Measurements from ENCODE around the gene UBE2G2. TPM values are rescaled to one million over a fixed set of nuclear protein-coding genes. Genes with fewer than 3 reads are reported as not detected.

The UBE2G2 gene
- total RNA-seq, 4 donors from 2014 or later = 40.8 to 78.0 (median 60.5) TPM

GRCh38 chr21:44800103-44800502 is 1.5 kb downstream of the UBE2G2 start:
- in situ Hi-C loops (cut with MboI; ENCODE audit: low pct_ligation_motif_present in 1 of 4, low pct_unique_long_range_greater_than_20kb in 1 of 4, low sequenced_read_pairs in 3 of 4) = loop anchor here in 1 of 4 donors (25.0 kb wide), 1 partner anchor 137 kb away; the partner anchor contains the start of gene SLX9
- peak overlapping the region in 1 of 4 donors; percentile 91 for H3K4me3 ChIP-seq
- intact Hi-C loops (cut with DNase I; ENCODE audit: low total_unique reads) = no loop called here

GRCh38 chr21:44799646-44800045 is 2.0 kb downstream of the UBE2G2 start:
- in situ Hi-C loops (cut with MboI; ENCODE audit: low pct_ligation_motif_present in 1 of 4, low pct_unique_long_range_greater_than_20kb in 1 of 4, low sequenced_read_pairs in 3 of 4) = loop anchor here in 3 of 4 donors (10.0 to 25.0 kb wide), 4 partner anchors 138 to 295 kb away; partner anchors contain the start of gene SLX9 (in 1 of the 3)
- Histone ChIP-seq H3K36me3 (peaks cover 0 to 1% (median 0%) of the 10 kb centered on the region in 4 donors), H3K4me3 (no peak overlapping the region), H3K9me3 (no peaks in the 10 kb centered on the region), H3K27me3 (no peaks in the 10 kb centered on the region), H3K4me1 (peaks cover 15 to 25% (median 23%) of the 10 kb centered on the region in 4 donors), H3K27ac (no peak overlapping the region)
- intact Hi-C loops (cut with DNase I; ENCODE audit: low total_unique reads) = no loop called here
- TF ChIP-seq POLR2A (IDR thresholded peaks at IDR 0.05) = no peak
- no peak for TF ChIP-seq POLR2AphosphoS5 (IDR thresholded peaks at IDR 0.05)
- TF ChIP-seq, protein P1, sequence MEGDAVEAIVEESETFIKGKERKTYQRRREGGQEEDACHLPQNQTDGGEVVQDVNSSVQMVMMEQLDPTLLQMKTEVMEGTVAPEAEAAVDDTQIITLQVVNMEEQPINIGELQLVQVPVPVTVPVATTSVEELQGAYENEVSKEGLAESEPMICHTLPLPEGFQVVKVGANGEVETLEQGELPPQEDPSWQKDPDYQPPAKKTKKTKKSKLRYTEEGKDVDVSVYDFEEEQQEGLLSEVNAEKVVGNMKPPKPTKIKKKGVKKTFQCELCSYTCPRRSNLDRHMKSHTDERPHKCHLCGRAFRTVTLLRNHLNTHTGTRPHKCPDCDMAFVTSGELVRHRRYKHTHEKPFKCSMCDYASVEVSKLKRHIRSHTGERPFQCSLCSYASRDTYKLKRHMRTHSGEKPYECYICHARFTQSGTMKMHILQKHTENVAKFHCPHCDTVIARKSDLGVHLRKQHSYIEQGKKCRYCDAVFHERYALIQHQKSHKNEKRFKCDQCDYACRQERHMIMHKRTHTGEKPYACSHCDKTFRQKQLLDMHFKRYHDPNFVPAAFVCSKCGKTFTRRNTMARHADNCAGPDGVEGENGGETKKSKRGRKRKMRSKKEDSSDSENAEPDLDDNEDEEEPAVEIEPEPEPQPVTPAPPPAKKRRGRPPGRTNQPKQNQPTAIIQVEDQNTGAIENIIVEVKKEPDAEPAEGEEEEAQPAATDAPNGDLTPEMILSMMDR (IDR thresholded peaks at IDR 0.05) = no peak
- TF ChIP-seq EP300 (IDR thresholded peaks at IDR 0.05; ENCODE audit: low read depth) = no peak
- WGBS, 2 donors (ENCODE audit: low coverage in 1 of 2) = 41 to 57% methylated on average over 1 of the region's 1 CpG
- no peak for DNase-seq

More at GRCh38 chr21:44800103-44800502, 1.5 kb downstream of the UBE2G2 start:
- H3K4me1 ChIP-seq = peaks cover 15 to 25% (median 23%) of the 10 kb centered on the region in 4 donors
- TF ChIP-seq, protein P1 (IDR thresholded peaks at IDR 0.05) = peak; percentile 27 to 55 (median 39)
- no peak for TF ChIP-seq EP300 (IDR thresholded peaks at IDR 0.05; ENCODE audit: low read depth)
- 34 to 40% methylated on average over 10 to 12 of the region's 12 CpGs for WGBS, 2 donors (ENCODE audit: low coverage in 1 of 2)
- H3K9me3 ChIP-seq = no peaks in the 10 kb centered on the region
- no peak overlapping the region for H3K27ac ChIP-seq
- H3K36me3 ChIP-seq = peaks cover 0 to 5% (median 0%) of the 10 kb centered on the region in 4 donors
- no peak for DNase-seq
- no peaks in the 10 kb centered on the region for H3K27me3 ChIP-seq

DNA sequence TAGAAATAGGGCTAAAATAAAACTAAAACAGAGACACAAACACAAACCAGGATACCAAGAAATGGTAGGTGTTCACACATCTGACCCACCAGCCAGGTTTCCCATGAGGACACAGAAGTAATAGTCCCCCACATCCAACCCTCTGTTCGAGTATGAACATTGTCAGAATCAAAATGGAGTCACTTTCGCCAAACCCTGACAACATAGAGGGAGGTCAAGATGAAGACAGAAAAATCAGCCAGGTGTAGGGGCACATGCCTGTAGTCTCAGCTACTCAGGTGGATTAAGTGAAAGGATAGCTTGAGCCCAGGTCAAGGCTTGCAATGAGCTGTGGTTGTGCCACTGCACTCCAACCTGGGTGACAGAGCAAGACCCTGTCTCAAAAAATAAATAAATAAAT is 3.8 kb downstream of the UBE2G2 start:
- no peaks in the 10 kb centered on the region for H3K27me3 ChIP-seq
- 88 to 96% methylated on average over 2 of the region's 2 CpGs for WGBS, 2 donors (ENCODE audit: low coverage in 1 of 2)
- H3K9me3 ChIP-seq = no peaks in the 10 kb centered on the region
- TF ChIP-seq POLR2A (IDR thresholded peaks at IDR 0.05) = no peak
- H3K27ac ChIP-seq = no peak overlapping the region
- in situ Hi-C loops (cut with MboI; ENCODE audit: low pct_ligation_motif_present in 1 of 4, low pct_unique_long_range_greater_than_20kb in 1 of 4, low sequenced_read_pairs in 3 of 4) = loop anchor here in 3 of 4 donors (10.0 to 25.0 kb wide), 3 partner anchors 283 to 293 kb away; no protein-coding TSS in a partner anchor
- H3K4me3 ChIP-seq = no peak overlapping the region
- no peak for DNase-seq
- peaks cover 19 to 37% (median 31%) of the 10 kb centered on the region in 4 donors for H3K4me1 ChIP-seq
- intact Hi-C loops (cut with DNase I; ENCODE audit: low total_unique reads) = no loop called here
- no peaks in the 10 kb centered on the region for H3K36me3 ChIP-seq

DNA sequence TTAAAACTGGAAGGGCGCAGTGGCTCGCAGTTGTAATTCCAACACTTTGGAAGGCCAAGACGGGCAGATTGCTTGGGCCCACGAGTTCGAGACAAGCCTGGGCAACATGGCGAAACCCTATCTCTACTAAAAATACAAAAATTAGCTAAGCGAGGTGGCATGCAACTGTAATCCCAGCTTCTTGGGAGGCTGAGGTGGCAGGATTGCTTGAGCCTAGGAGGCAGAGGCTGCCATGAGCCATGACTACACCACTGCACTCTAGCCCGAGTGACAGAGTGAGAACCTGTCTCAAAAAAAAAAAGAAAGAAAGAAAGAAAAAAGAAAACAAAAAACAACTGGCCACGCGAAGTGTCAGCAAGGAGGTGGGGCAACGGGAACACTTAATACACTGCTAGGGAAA is 6.3 kb downstream of the UBE2G2 start:
- H3K27me3 ChIP-seq = no peaks in the 10 kb centered on the region
- no peaks in the 10 kb centered on the region for H3K9me3 ChIP-seq
- in situ Hi-C loops (cut with MboI; ENCODE audit: low pct_ligation_motif_present in 1 of 4, low pct_unique_long_range_greater_than_20kb in 1 of 4, low sequenced_read_pairs in 3 of 4) (loop anchor here in 3 of 4 donors (10.0 to 25.0 kb wide), 3 partner anchors 281 to 291 kb away; no protein-coding TSS in a partner anchor), intact Hi-C loops (cut with DNase I; ENCODE audit: low total_unique reads) (no loop called here)
- 90 to 95% methylated on average over 8 to 11 of the region's 11 CpGs for WGBS, 2 donors (ENCODE audit: low coverage in 1 of 2)
- H3K4me3 ChIP-seq = no peak overlapping the region
- peaks cover 13 to 29% (median 17%) of the 10 kb centered on the region in 4 donors for H3K4me1 ChIP-seq
- TF ChIP-seq, protein P1 (IDR thresholded peaks at IDR 0.05) = no peak
- TF ChIP-seq POLR2AphosphoS5 (IDR thresholded peaks at IDR 0.05) = no peak
- no peak for TF ChIP-seq EP300 (IDR thresholded peaks at IDR 0.05; ENCODE audit: low read depth)
- TF ChIP-seq POLR2A (IDR thresholded peaks at IDR 0.05) = no peak
- no peak overlapping the region for H3K27ac ChIP-seq
- DNase-seq = no peak
- H3K36me3 ChIP-seq = no peaks in the 10 kb centered on the region
